GM10847 (cell line): ENCODE measurements around the gene PCDHB15.
"Not testable (repeated sequence)": the region's sequence is repeated elsewhere in the genome, so short reads cannot be mapped to it uniquely, and the experiment has no call there.

Source experiments
- POLR2A ChIP-seq: IDR thresholded peaks from 2 replicates; pipeline ENCODE4 v1.6.1; 2011; ENCODE audit not compliant: insufficient read length; ENCODE audit errors: extremely low read depth

Gene PCDHB15

DNA sequence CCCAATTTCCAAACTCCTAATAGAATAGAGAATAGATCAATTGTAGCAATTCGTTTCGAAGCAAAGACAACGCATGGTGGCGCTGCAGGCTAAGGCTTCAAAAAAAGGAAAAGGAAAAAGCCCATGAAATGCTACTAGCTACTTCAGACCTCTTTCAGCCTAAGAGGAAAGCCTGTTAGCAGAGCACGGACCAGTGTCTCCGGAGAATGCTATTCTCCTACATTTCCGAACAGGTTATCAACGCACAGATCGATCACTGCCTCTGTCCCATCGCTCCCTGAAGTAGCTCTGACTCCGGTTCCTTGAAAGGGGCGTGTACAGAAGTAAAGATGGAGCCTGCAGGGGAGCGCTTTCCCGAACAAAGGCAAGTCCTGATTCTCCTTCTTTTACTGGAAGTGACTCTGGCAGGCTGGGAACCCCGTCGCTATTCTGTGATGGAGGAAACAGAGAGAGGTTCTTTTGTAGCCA lies at the start of gene PCDHB15:
Gene PCDHB15 (plus strand): TSS at position 146 of the 468 bp plus-strand sequence. CDS start 184 bp downstream, at position 330.
- TF ChIP-seq POLR2A, result no peak

DNA sequence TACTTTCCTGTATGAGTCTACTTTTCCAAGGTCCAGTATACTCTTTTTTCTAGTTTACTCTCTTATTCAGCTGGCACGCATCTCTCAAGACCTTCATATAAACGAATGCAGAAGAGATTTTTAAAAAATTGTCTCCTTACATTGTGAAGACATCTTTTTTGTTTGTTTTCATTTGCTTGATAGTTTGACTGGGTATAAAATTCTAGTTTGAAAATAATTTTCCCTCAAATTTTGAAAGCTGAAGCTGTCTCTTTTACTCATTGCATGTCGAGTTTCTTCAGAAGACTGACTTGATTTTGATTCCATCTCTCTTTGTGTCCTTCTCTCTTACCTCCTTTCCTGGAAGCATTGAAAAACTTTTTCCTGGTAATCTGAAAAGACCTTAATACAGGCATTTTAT lies 48.8 kb upstream of the PCDHB15 start:
- TF ChIP-seq POLR2A, result no peak

DNA sequence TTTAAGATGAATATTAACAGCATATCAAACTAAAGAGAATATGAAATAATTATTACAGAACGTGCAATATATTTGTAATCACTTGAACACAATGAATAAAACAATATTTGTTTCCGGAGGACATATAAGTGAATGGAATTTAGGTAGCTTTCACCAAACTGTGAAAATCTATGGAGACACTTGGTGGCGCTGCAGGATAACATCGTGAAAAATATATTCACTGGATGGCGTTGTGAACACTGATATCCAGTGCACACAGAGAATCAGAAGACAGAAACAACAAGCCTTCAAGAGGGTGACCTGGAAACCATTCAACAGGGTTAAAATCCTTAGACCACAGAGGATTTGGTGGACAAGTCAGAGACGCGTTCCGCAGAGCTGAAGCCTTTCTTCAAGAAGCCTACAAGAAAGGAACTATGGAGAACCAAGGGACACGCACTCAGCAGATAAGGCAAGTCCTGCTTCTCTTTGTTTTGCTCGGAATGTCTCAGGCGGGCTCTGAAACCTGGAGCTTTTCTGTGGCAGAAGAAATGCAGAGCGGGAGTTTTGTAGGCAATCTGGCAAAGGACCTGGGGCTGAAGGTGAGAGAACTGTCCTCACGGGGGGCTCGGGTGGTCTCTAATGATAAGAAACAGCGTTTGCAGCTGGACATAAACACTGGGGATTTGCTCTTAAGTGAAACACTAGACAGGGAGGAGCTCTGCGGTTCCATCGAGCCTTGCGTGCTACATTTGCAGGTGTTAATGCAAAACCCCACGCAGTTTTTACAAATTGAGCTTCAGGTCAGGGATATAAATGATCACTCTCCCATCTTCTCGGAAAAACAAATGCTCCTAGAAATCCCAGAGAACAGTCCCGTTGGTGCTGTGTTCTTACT lies 45.6 kb upstream of the PCDHB15 start, which contains the start of gene PCDHB11:
Gene PCDHB11 (plus strand): TSS at position 269 of the 877 bp plus-strand sequence. CDS start 148 bp downstream, at position 417.
- TF ChIP-seq POLR2A, result no peak

DNA sequence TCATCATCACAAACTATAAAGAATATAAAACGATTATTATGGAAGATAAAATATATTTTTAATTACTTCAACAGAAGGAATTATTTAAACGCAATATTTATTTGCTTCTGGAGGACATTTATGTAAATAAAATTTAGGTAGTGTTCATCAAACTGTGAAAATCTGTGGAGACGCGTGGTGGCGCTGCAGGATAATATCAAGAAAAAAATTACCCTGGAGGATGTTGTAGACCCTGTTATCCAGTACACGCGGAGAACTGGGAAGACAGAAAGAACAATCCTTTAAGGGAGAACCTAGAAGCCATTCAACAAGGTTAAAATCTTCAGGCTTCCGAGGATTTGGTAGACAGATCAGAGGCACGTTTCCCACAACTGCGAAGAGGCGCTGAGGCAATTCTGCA lies 36.7 kb upstream of the PCDHB15 start, which contains the start of gene PCDHB12:
Gene PCDHB12 (plus strand): TSS at position 242 of the 400 bp plus-strand sequence. CDS start 189 bp downstream, outside the sequence.
- no peak for TF ChIP-seq POLR2A

DNA sequence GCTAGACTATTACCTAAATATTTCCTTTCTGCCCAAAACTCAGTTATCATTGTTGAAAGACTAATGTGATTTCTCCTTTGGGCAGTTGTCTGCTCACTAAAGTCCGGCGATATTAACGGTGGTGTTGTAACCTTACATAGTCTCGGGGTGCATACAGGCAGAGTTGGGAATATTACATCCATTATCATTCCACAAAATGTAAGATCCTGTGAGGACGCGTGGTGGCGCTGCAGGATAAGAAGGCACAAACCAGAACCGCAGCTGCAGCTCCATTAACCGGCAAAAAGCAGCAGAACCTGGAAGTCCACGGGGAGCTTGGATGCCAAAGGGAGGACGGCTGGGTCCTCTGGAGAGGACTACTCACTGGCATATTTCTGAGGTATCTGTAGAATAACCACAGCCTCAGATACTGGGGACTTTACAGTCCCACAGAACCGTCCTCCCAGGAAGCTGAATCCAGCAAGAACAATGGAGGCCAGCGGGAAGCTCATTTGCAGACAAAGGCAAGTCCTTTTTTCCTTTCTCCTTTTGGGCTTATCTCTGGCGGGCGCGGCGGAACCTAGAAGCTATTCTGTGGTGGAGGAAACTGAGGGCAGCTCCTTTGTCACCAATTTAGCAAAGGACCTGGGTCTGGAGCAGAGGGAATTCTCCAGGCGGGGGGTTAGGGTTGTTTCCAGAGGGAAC lies 31.4 kb upstream of the PCDHB15 start, which contains the start of gene PCDHB13:
Gene PCDHB13 (plus strand): TSS at position 264 of the 684 bp plus-strand sequence. CDS start 205 bp downstream, at position 469.
- TF ChIP-seq POLR2A, result not testable (repeated sequence)

DNA sequence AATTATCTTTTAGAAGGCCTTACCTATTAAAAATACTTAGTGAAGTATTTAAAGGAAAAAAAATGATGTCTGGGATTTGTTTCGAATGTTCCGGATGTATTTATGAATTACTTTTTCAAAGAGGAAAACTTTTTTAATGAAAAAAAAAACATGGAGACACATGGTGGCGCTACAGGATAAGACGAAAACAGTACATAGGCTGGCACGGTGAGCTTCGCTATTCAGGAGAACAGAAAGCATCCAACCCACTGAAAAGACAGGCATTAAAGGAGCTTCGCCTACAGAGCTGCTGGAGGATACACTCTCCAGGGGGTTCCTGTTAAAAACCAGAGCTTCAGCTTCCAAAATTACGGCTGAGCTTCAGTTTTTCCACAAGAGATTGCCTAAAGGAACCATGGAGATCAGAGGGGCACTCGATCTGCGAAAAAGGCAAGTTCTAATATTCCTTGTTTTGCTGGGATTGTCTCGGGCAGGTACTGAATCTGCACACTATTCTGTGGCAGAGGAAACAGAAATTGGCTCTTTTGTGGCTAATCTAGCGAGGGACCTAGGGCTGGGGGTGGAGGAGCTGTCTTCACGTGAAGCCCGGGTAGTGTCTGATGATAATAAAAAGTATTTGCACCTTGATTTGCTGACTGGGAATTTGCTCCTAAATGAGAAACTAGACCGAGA lies 21.9 kb upstream of the PCDHB15 start, which contains the start of gene PCDHB14:
Gene PCDHB14 (plus strand): TSS at position 232 of the 672 bp plus-strand sequence. CDS start 163 bp downstream, at position 395.
- TF ChIP-seq POLR2A, result no peak

DNA sequence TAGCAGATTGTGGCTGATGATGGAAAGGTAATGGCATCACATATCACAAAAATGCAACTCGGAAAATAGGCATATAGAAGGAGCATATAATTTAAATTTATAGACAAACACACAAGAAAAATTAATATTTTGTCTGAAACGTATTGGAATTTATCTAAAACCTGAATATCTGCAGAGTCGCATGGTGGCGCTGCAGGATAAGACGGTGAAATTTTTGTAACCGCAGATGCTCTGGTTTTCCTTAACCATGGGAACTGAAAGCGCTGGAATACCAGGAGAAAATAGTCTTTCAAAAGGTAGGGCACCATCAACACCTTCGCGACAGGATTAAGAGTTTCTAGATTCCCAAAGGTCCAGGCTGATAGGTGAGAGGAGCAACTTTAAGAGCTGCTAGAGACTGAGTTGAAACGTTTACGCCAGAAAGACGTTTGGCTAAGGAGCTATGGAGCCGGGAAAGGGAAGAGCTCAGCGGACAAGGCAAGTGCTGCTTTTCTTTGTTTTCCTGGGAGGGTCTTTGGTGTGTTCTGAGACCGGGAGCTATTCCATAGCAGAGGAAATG lies 11.0 kb upstream of the PCDHB15 start:
- TF ChIP-seq POLR2A, result no peak

DNA sequence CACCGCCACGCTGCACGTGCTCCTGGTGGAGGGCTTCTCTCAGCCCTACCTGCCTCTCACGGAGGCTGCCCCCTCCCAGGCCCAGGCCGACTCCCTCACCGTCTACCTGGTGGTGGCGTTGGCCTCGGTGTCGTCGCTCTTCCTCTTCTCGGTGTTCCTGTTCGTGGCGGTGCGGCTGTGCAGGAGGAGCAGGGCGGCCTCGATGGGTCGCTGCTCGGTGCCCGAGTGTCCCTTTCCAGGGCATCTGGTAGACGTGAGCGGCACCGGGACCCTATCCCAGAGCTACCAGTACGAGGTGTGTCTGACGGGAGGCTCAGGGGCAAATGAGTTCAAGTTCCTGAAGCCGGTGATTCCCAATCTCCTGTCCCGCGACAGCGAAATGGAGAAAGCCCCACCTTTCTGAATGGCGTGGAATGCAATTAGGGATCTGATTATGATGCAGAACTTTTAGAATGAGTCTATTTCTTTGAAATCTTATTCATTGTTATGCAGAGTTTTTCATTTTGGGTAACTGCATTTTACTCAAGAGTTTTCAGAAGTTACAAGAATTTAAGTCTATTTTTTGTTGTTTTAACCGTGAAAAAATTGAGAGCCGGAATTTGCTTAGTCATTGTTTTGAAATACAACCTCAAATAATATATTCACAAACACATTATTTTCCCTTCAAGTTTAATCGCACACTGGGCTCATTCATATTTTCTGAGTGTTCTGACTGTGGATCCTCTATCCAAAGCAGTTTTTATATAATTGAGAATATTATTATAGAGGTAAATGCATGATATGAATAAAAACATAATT lies 8.5 kb upstream of the PCDHB15 start:
- TF ChIP-seq POLR2A, result no peak

DNA sequence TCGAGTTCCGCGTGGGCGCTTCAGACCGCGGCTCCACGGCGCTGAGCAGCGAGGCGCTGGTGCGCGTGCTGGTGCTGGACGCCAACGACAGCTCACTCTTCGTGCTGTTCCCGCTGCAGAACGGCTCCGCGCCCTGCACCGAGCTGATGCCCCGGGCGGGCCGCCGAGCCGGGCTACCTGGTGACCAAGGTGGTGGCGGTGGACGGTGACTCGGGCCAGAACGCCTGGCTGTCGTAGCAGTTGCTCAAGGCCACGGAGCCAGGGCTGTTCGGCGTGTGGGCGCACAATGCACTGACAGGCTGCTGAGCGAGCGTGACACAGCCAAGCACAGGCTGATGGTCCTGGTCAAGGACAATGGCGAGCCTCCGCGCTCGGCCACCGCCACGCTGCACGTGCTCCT lies 3.7 kb upstream of the PCDHB15 start:
- no peak for TF ChIP-seq POLR2A

DNA sequence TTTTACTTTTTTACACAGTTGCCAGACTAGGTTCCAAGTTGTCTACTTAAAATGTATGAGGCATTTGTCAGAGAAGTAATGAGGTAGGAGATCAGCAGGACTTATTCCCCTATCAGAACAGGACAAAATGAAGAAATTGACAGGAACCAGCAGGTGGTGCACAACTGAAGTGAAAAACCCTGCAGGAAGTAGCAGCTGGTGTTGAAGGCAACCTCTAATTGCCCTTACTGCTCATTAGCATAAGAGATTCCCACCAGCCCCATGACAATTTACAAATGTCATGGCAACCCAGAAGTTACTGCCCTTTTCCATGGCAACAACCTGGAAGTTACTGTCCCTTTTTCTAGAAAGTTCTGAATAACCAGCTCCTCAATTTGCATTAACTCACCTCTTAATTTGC lies 5.4 kb downstream of the PCDHB15 start:
- no peak for TF ChIP-seq POLR2A

DNA sequence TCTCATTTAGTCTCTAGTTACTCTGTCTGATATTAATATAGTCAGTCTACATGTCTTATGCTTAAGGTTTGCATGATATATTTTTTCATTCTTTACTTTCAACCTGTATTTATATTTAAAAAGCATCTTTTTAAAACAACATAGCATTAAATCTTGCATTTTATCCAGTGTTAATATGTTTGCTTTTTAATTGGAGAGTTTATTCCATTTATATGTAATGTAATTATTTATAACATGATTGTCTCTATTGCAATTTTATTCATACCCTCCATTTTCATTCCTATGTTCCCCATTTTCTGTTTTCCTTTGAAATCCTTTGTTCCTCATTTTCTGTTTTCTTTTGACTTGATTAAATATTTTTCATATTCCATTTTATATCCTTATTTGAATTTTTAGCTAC lies 13.3 kb downstream of the PCDHB15 start:
- no peak for TF ChIP-seq POLR2A

DNA sequence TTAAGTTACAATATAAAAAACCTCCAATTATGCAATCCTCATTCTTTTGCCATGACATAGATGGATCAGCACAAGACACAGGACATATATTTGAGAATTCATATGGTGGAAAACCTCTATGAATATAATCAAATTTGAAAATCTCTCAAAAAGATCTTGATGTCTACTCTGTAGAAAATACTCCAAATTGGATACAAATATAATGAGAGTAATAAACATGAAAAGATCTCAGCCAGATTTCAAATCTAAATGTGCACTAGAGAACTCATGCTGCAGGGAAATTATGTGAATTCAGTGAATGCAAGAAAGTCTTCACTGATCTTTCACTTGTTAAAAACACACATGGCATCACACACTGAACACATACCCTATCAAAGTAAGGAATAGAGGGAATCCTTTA lies 13.8 kb downstream of the PCDHB15 start:
- TF ChIP-seq POLR2A, result no peak

DNA sequence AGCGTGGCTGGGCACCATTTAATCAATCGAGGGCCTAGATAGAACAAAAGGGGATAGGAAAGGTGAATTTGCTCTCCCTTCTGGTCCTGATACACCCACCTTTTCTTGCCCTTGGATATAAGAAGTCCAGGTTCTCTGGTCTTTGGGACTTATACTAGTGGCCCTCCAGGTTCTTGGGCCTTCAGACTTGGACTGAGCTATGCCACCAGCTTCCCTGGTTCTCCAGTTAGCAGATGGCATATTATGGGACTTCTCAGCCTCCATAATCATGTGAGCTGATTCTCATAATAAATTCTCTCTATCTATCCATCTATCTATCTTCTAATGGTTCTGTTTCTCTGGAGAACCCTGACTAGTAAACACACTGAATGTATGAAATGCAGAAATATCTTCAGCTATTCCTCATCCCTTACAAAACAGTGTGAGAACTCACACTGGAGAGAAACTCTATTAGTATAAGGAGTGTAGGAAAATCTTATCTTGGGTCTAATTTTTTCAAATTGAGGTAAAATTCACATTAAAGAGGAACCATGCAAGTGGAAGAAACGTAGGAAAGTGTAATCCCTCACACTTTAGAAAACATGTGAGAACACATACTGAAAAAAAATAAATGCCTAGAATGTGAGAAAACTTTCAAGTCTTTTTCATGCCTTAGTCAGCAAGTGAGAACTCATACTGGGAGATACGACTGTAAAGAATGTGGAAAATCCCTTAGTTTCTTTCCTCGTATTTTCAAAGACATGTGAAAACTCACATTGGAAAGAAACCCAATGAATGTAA lies 15.5 kb downstream of the PCDHB15 start:
- no peak for TF ChIP-seq POLR2A

DNA sequence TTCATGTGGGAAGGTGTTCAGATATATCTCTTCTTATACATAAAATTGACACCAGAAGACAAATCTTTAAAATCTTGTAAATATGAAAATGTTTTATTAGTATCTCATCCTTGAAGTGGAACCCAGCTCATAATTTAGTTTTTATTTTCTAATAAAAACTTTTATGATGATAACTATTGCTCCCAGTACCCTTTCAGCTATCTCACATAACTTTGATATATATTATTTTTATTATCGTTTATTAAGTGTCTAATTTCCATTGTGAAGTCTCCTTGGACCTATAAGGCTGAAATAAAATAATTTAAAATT lies 16.0 kb downstream of the PCDHB15 start:
- TF ChIP-seq POLR2A, result no peak

DNA sequence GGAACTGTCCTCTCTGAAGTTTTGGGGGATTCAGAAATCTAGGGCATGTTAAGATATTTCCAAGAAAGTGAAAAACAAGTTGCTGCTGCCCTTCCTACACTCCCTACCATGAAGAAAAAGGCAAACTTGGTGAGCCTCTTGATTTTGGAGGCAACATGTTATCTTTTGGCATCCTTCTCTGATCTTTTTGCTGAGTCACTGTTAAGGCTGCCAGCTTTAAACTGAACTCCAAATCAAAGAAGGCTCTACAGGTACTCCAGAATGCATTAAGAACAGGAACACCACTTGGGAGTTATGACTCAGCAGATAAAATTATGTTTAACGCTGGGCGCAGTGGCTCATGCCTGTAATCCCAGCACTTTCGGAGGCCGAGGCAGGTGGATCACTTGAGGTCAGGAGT lies 24.0 kb downstream of the PCDHB15 start:
- TF ChIP-seq POLR2A, result no peak
